HuH-7.5 (cell line): ENCODE data around the gene CDC37.
"Not testable (repeated sequence)": the region's sequence is repeated elsewhere in the genome, so short reads cannot be mapped to it uniquely, and the experiment has no call there.

Experiments used
- DNase-seq: peaks from one replicate; pipeline ENCODE4 v3.0.0; 2011; ENCODE audit warnings: low spot score

CDC37 gene

DNA sequence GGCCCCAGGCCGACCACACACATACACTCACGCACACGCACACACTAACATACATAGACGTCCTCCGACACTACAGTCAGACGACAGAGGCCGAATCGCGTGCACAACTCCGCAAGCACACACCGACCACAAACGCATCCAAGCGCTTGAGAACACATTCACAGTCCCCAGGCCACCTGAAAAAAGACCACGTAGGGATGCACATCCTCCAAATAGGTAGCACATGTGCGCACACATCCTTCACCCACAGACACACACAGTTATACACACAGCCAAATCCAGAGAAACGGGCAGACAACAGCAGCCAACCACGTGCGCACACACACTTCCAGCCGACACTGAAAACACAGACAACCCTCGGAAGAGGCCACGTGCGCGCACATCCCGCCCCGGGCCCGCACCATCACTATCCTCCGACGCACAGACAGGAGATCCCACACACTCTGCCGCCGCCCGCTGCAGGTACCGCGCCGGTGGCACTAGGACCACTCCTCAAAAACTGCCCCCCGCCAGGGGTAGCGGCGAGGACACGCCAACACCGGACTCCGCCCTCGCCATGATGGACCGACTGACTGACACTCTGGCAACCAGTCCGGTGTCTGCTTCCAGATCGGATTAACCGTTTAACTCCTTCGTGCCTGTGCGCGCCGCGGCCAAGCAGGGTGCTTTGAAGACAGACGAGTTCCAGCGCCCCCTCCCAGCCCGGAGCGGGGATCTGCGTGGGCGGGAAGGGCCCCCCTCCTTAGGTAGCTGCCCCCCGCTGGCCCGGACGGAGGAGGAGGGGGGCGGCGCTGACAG is 16.5 kb upstream of the CDC37 start:
- DNase-seq = peak; percentile 70

DNA sequence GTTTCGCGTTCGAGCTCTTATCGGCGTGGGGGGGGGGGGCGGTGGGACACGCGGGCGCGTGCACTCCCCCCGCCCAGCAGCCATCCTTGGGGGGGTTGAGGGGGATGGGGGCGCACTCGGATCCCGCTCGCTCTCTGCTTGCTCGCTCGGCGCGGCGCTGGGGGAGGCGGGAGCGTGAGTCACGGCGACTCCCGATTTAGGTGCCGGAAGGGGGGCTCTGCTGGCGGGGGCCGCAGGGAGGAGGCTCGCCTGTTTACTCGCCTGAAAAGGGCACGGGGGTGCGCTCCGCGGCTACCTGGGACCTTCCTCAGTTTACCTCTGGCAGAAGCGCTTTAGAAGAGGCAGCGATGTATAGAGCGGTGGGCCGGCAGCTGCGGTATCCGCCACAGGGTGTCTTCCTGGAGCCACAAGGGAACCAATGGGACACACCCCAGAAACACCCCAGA is 15.9 kb upstream of the CDC37 start:
- DNase-seq = peak; percentile 29

DNA sequence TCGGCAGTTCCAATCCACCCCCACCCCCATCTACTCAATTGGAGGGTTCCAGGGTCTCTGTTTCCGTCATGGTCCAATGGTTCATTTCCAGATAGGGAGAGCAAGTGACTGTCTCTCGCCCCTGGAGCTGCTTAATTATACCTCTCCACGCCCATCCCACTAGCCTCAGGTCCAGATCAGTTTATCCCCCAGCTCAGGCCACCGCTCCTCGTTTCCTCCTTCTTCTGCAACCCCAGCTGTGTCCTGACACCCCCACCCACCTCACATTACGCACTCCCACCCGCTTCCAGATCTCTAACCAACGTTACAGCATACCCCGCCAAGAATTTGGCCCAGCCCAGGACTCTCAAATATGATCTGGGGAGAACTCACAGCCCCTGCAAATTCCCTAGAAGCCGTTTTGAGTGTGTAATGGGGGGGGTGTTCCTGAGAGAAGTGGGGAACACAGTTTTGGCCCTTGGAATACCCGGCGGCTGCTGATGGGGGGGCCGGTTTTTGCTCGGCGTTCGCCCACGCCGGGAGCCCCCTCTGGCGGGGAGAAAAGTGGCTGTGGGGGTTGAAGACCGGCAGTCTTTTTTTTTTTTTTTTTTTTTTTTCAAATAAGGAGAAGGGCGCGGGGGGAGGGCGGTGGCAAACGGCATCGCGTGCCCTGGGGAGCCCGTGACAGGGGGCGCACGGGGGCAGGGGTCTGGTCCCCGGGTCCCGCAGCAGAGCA is 15.3 kb upstream of the CDC37 start:
- peak; percentile 46 for DNase-seq

DNA sequence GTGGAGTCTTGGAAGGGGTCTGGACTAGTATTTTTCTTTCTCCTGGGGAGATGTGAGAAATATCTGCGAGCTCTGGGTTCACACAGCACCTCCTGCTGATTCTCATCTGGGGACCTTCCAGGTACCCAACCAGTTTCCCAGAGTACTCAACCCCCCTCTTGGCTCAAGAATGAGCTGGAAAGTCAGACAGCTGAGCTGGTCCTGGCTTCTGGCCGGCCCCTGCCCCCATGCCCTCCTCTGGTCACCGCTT is 14.8 kb upstream of the CDC37 start:
- no peak for DNase-seq

DNA sequence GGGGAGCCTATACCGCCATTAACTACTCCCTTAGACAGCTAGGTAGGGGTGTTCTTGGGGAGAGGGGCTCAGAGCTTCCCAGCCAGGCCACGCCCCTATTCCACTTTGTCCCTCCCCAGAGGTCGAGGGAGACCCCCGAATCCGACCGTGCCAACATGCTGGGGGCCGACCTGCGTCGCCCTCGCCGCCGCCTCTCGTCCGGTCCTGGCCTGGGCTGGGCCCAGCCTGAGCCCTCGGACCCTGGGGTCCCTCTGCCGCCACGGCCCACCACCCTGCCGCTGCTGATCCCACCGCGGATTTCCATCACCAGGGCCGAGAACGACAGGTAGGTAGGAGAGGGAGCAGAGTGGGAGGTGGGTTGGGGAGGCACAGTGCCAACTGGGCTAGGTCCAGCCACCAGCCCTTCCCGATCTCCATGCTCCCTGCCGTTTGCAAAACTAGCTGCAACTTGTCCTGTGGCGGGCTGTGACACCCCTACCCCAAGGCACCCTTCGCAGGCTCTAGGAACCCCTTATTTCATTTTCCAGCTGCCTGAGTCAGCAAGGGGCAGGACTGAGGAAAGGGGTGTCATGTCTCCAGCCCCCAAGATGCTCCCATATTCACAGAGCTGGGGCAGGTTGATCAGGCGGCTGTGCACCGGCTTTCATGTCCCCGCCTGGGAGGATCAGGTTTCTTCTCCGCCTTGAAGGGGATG is 14.3 kb upstream of the CDC37 start:
- DNase-seq = peak; percentile 35

DNA sequence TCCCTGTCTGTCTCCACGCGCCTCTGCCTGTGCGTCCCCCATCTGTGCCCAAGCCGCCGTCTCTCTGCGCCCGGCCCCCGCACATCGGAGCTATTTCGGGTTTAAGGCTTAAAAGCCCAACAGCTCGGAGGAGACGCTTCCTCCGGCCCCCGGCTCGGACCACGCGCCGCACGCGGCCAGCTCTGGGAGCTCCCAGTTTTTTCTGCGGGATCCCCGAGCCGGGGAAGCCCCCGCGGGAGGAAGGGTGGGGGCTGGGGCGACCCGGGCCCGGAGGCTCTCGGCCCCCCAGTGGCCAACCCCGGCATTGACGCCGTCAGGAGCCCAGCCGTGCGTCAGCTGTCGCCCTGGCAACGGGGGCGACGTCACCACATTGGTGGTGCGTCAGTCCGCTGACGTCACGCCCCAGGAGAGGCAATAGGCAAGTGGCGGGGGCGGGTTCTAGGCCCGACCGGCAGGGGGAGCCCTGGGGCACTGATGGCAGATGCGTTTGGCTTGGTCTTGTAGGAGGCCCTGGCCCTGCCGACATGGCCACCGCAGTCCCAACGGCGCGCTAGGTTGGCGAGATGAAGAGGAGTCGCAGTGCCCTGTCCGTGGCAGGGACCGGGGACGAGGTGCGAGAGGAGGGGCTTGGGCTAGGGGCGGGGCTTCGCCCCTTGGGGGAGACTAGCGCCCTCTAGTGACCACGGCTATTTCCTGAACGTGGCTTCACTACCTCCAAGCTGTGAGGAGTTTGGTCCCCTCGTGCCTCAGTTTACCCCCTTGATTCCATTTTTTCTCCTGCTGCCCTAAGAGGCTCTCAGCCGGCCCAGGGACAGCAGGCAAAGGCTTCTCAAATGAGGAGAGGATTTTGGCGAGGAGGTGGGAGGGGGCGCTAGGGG is 13.3 kb upstream of the CDC37 start:
- peak; percentile 99 for DNase-seq

DNA sequence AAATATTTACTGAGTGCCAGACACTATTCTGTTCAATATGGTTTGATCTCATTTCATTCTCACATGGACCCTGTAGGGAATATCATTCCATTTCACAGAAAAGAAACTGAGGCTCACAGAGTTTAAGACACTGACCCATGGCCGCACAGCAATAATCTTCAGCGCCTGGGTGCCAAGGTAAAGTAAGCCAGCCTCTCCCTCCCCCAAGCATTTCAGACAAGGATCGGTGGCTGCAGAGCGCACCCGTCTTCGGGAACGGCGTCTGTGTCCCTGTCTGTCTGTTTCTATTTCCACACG is 12.7 kb upstream of the CDC37 start:
- no peak for DNase-seq

DNA sequence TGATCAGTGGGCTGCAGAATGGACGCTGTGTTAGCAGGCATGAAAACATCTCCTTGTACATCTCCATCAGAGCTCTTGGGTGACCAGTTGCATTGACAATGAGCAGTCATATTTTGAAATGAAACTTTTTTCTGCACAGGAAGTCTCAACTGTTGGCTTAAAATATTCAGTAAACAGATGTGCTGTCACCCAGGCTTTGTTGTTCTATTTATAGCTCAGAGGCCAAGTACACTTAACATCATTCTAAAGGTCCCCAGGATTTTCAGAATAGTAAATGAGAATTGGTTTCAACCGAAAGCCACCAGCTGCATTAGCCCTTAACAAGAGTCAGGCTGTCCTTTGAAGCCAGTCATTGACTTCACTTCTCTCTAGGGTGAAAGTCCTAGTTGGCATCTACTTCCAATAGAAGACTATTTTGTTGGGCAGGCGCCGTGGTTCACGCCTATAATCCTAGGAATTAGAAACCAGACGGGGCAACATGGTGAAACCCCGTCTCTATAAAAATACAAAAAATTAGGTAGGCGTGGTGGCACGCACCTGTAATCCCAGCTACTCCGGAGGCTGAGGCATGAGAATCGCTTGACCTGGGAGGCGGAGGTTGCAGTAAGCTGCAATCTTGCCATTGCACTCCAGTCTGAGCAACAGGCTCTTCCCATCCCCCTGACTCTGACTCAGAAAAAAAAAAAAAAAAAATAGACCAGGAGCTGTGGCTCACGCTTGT is 9.1 kb upstream of the CDC37 start:
- no peak for DNase-seq

DNA sequence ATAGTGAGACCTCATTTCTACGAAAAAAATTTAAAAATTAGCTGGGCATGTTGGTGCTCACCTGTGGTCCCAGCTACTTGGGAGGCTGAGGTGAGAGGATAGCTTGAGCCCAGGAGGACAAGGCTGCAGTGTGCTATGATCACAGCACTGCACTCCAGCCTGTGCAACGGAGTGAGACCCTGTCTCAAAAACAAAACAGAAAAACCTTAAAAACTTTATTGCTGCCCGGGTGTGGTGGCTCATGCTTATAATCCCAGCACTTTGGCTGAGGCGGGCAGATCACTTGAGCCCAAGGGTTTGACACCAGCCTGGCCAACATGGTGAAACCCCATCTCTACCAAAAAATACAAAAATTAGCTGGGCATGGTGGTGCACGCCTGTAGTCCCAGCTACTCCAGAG is 7.9 kb upstream of the CDC37 start:
- DNase-seq = not testable (repeated sequence)

DNA sequence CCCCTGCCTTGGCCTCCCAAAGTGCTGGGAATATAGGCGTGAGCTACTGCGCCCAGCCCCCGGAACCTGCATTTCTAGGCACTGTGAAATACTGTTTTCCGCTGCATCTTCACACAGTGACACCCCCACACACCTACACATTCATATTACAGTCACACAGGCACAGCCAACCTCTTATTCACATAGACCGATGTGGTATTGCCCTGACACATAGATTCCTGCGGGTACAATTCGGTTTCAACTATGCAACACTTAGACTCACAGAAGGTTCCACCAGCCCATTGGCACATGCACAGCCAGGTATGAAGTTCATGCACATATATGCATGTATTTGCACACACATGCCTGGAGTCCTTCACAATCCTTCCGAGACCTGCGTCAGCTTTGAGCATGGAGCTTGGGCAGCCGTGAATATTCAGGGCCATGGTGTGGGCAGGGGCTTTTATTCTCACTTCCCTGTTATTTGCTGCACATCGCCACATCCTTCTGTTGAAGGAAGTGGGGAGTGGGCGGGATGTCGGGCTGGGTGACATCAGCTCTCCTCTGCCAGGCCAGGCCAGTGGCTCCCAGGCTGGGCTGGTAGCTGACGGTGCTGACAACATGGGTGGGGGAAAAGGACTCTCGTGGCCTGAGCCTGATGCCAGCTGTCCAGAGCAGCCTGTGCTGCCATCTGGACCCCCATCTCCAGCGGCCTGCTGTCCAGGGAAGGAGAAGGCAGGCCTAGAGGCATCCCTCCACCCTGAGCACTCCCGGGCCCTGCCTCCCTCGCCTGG is 5.4 kb upstream of the CDC37 start:
- DNase-seq = no peak

DNA sequence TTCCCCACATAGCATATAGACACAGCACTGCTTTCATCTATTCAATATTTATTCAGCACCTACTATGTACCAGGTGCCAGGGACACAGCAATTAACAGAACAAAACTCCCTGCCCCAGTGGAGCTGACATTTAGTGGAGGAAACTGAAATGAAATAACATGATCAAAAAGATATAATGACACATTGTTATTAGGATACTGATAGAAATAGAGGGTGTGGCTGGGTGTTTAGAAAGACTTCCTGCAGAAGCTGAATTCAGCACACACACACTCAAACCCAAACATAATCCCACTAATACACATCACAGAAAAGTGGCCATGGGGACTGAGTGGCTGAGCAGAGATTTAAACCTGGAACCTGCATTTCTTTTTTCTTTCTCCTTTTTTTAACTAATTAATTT is 3.8 kb upstream of the CDC37 start:
- DNase-seq = no peak

DNA sequence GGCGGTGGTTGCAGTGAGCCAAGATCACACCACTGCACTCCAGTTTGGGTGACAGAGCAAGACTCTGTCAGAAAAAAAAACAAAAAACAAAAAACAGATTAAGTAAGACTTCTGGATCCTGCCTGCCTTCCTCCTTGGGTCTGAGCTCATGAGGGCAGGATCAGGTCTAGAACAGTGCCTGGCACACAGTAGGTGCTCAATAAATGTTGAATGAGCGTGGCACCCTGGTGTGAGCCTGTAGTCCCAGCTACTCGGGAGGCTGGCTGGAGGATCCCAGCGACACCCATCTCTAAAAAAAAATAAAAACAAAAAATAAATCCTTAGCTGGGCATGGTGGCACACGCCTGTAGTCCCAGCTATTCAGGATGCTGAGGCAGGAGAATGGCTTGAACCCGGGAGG is 2.8 kb upstream of the CDC37 start:
- no peak for DNase-seq

DNA sequence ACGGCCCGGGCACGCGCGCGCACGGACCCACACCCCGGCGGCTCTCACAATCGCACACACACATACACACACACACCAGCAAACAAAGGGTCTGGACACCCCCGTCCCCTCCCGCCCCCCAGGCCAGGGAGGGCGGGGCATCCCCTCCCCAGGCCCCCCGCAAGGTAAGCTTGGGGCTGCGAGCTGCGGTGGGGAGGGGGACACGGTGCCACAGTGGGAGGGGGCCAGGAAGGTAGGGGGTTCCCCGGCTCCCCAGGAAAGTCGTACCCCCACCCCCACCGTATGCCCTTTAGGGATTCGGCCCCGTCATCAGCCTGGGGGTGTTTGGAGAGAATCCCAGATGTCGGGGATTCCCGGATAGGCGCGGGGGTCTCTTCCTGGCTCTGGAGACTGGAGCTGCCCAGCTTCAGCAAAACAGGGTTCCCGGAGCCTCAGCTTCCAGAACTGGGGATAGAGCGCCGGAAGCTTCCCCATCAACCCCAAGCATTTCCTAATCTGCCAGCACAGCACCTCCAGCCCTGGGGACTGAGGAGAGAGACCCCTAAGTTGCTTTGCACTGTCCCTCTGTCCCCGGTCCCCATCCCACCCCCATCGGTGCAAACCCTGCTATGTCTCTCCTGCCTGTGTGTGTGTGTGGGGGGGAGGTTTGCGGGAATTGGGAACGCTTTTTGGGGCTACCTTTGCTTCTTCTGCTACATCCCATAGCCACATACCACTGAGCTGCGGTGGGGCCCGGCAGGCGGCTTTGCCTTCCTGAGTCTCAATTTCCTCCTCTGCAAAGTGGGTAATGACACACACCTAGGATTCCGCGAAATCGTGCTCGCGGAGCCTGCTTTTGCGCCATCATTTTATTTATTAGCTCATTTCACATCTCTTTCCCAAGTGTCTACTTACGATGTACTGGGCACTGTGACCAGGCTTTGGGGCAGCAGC is 1.8 kb upstream of the CDC37 start:
- DNase-seq = no peak

DNA sequence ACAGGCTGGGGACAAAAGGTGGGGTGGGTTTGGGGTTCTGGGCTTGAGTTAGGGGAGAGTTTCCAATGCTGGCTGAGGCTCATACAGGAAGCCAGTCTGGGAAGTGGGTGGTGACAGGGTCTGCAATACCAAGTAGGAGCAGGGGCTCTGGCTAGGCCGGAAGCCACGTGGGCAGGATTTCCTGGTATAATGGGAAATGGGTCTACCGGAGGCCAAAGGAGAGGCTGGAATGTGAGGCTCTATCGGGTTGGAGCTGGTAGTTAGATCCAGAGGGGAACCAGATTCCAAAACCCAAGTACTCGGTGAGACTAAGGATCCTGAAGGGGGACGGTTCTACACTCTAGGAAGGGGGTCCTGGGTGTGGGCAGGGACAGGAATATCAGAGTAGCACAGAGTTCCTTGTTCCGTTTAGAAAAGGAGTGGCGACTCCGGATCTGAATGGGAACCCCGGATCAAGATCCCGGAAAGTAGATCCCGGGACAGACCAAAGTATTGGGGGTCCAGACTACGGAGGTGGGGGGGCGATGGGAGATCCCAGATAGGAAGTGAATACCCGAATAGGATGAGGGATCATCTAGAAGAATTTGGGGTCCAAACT is 802 bp downstream of the CDC37 start:
- DNase-seq = no peak

DNA sequence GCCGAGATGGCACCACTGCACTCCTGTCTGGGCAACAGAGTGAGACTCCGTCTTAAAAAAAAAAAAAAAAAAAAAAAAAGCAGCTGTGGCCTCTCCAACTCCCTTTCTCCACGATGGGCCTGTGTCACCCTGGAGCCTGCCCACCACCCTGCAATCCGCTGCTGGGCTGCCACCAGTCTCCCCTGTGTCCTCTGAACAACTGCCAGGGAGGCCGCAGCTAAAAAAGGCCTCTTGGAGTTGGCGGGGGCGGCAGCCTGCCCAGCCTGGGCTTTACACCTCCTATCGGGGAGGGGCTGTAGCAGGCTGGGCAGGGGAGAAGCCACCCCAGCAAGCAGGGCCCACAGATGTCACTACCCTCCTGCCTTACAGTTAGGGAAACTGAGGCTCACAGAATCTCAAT is 3.5 kb downstream of the CDC37 start:
- DNase-seq = no peak

DNA sequence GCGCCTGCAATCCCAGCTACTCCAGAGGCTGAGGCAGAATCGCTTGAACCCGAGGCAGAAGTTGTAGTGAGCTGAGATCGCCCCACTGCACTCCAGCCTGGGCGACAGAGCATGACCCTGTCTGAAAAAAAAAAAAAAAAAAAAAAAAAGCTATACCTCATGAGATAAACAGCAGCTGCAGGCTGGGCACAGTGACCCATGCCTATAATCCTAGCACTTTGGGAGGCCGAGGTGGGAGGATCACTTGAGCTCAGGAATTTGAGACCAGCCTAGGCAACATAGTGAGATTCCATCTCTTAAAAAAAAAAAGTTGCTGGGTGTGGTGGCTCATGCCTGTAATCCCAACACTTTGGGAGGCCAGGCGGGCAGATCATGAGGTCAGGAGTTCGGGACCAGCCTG is 4.0 kb downstream of the CDC37 start:
- not testable (repeated sequence) for DNase-seq

DNA sequence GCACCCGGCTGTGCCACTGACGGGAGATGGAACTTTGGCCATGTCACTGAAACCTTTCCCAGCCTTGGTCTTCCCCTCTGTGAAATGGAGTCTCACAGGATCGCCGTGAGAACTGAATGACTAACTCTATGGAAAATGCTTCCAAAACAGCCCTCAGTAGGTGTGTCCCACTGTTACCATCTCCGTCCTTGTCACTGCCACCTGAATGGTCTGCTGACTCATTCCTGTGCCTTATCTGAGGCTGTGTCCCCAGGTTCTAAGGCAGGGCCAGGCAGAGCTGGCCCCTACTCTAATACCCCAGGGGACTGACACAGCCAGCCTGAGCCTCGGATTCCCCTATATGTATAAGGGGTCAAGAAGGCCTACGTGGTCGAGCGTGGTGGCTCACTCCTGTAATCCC is 4.5 kb downstream of the CDC37 start:
- DNase-seq = no peak

DNA sequence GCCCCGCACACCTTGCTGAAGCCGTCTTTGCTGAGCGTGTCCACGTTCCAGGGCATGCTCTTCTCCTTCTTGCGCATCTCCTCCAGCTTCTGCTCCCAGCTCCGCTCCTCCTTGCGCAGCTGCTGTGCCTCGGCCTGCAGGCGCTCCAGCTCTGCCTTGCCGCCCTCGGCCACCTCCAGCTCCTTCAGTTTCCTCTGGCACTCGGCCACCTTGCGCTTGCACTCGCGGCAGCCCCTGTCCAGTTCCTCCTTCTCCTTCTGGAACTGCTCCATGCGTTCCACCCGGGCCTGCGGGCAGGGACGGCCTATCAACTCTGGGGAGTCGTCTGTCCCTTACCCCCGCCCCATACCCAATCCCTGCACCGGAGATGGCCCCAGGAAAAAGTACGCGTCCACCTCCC is 7.4 kb downstream of the CDC37 start:
- DNase-seq = no peak

DNA sequence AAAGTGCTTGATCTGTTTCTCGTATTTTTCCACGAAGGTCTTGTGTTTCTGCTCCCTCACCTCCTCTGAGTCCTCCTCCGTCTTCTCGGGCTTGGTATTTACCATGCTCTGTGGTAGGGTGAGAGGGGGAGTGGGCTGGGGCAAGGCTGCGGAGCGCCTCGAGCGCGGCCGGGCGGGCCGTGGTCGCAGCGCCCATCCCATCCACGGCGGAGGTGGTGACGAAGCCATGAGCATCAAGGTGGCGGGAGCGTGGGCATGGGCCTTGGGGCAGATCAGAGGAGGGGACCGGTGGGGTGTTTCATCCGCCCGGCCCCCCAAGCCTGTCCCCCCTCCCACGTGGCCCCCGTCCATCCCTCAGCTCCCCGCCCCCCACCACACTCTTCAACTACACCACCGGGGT is 7.9 kb downstream of the CDC37 start:
- DNase-seq = no peak

DNA sequence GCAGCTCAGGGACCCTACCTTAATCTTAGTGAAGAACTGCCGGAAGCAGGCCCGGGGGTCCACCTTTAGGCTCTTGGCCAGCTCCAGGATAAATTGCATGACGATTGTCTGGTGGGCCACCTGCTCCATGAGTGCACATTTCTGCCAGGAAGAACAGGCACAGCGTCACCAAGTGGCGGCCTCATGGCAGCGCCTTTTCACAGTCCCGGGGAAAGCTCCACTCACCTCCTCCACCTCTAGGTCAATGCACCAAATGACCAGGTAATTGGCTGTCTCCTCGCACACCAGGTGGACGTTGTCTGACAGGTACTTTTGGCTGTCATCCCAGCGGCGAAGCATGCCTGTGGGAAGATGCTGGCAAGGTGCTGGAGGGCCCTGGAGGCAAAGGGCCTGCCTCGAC is 8.3 kb downstream of the CDC37 start:
- no peak for DNase-seq
